HS-5 (cell line): ENCODE measurements around the gene FXYD4.

Experiments used
- DNase-seq: peaks from one replicate; pipeline ENCODE4 v3.0.0-alpha.2; 2012; ENCODE audit warnings: low read depth

Gene FXYD4

DNA sequence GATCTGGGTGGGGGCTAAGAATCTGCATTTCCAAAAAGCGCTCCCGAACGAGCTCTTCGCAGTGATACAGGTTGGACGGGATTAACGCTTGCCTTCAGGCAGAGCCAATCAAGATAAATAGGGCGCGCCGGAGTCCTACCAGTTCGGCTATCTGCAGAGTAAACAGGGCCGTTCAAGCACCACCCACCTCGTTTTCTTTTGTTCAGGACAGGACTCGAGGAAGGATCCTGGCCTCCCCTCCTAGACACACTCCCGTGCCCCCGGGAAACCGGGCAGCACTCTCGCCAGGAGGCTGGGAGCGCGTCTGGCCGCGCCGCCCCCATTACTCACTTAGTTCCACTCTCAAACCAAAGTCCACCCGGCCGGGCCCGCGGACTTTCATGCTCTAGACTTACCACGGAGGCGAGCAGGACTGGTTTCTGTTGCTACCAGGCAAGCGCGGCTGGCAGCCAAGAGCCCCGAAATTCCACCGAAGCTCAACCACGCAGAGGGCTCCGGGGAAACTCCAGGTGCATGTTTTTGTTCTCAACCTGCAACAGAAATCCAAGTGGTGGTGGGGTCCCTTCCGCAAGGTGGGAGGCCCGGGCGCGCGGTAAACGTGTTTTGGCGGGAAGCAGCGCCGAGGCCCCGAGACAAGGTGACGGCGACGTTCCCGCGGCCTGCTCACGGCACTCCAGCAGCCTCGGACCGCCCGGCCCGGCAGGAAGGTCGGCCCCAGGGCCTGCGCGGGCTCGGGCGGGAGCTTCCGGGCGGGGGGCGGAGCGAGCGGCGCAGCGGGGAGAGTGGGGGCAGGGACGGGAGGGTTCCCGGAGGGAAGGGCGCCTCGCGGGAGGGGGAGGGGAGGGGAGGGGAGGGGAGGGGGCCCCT is 24.9 kb downstream of the FXYD4 start:
- no peak for DNase-seq

DNA sequence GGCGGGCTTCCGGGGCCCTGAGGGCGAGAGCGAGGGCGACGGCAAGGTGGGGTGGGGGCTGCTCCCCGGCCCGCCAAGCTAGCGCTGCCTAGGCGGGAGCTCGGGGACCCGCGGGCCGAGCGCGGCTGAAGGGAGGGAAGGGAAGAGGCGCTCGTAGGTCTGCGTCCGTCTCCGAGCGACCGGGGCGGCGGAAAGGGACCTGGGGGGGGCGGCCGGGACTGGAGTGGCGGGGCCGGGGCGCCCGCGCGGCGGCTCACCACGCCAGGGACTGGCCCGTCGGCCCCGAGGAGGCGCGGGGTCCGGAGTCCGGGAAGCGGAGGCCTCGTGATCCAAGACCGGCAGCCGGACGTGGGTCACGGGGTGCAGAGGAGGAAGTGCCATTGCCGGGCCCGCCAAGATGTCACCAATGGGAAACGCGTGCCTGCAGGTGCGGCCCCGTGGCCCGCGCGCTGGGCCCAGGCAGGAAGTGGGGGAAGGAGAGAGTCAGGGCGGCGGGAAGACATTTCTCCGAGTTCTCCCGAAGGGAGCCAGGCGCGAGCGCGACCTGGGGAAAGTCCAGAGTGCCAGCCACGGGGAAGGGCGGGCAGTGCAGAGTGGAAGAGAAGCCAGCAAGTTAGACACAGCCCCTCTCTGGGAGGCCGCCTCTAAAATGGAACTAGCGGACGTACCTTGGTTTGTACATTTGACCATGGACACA is 25.6 kb downstream of the FXYD4 start:
- DNase-seq = peak; percentile 71

DNA sequence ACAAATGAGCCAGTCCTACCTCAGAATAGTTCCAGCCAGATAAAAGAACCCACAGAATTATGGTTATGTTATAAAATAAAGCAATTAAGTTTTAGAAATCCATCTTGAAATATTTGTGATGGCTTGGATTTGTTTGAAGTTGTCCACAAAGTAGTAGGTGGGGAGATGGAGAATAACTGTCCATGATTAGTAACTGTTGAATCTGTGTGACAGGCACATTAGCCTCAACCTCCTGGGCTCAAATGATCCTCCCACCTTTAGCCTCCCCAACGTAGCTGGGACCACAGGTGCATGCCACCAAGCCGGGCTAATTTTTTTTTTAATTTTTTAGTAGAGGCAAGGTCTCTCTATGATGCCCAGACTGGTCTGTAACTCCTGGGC is 27.5 kb downstream of the FXYD4 start:
- DNase-seq = no peak

GRCh38 chr10:43399320-43400310 is 28.2 kb downstream of the FXYD4 start:
- no peak for DNase-seq

- no peak for DNase-seq
These were observed 30.2 kb downstream of the FXYD4 start for GRCh38 chr10:43401627-43402026.

GRCh38 chr10:43402176-43402575 is 30.7 kb downstream of the FXYD4 start:
- DNase-seq = no peak

DNA sequence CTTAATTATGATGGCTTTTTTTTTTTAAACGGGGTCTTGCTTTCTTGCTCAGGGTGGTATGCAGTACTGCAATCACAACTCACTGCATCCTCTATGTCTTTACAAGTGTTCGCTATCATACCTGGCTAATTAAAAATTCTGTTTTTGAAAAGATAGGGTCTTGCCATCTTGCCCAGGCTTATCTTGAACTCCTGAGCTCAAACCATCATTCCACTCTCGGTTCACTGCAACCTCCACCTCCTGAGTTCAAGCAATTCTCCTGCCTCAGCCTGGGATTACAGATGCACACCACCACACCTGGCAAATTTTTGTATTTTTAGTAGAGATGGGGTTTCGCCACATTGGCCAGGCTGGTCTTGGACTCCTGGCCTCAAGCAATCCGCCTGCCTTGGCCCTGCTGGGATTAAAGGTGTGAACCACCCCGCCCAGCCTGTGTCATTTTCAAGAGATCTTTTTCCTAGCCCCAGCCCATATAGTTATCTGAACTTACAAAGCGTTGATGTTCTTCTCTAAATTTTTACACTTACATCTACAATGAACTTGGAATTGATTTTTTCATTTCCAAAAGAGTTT is 31.5 kb downstream of the FXYD4 start:
- no peak for DNase-seq

- DNase-seq = no peak
These were observed 32.7 kb downstream of the FXYD4 start for GRCh38 chr10:43403911-43404703.

DNA sequence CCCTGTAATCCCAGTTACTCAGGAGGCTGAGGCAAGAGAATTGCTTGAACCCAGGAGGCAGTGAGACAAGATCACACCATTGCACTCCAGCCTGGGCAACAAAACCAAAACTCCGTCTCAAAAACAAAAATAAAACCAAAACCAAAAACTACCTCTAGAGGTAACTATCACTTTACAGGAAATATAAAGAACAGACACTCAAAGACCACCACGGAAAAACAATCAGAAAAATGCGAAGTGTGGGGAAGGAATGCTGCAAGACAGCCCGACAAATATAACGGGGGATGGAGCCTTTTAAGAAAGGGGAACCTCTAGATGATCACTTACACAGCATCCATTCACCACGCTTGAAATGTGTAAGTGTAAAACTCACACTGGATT is 33.3 kb downstream of the FXYD4 start:
- no peak for DNase-seq

GRCh38 chr10:43407148-43407575 is 35.7 kb downstream of the FXYD4 start:
- DNase-seq = no peak

GRCh38 chr10:43407576-43408330 is 36.3 kb downstream of the FXYD4 start:
- peak; percentile 70 for DNase-seq

- DNase-seq = no peak
These were observed 36.9 kb downstream of the FXYD4 start for GRCh38 chr10:43408331-43408709.

DNA sequence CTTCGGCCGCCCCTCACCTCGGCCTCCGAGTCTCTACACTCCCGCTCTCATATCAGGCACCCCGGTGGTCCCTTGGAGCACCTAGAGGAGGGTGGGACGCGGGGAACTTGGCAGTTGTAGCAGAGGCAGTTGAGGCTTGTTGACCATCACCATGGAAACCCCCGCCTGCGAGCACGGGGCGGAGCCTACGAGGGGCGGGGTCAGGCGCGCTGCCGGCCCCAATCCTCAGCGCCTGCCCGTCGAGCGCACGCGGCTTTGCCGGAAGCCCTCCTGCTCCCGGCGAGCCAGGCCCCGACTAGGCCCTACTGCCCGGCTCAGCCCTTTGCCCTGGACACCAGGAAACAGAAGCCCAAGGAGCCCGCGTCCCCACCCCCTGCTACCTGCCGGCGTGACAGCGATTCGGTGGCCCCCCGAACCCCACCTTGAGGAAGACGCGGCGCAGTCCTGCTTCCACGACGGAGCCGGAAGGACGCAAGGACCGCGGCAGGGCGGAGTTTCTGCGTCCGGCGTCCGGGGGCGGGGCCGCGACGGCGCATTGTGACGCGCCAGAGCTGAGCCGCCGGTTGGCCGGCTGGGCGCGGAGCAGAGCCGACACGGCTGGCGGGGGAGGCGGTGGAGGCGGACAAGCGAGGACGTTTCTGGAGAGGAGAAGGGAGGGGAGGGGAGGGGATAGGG is 37.4 kb downstream of the FXYD4 start, which contains the start of gene HNRNPF:
Gene HNRNPF (minus strand): TSS at position 477 of the 675 bp plus-strand sequence. CDS start 21,302 bp downstream, outside the sequence.
- peak; percentile 79 for DNase-seq

DNA sequence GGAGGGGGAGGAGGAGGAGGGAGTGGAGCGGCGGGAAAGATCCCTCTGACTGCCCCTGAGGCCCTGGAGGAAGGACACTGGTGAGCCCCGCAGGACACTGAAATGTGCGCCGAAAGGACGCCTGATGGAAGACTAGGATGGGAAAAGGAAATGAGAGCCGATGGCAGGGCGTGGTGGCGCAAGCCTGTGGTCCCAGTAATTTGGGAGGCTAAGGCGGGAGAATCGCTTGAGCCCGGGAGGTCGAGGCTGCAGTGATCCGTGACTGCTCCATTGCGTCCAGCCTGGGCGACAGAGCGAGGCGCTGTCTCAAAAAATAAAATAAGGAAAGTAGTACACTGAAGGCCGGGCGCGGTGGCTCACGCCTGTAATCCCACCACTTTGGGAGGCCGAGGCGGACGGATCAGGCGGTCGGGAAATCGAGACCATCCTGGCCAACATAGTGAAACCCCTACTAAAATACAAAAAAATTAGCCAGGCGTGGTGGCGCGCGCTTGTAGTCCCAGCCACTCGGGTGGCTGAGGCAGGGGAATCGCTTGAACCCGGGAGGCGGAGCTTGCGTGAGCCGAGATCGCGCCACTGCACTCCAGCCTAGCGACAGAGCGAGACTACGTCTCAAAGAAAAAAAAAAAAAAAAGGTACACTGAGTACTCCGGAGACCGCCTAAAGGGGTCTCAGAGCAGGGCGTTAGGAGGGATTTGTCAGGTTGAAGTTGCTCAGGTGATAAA is 38.1 kb downstream of the FXYD4 start:
- no peak for DNase-seq

- no peak for DNase-seq
These were observed 38.9 kb downstream of the FXYD4 start for GRCh38 chr10:43410345-43410744.

DNA sequence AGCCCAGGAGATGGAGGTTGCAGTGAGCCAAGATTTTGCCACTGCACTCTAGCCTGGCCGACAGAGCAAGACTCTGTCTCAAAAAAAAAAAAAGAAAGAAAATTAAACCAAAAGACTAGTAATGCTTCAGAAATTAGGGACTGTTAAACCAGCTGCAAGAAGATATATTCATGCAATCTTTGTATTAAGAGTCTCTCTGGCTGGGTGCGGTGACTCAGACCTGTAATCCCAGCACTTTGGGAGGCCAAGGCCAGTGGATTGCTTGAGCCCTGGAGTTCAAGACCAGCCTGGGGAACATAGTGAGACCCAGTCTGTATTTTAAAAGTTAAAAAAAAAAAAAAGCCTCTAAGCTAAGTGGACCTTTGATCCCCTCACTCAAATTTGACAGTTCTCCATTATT is 40.1 kb downstream of the FXYD4 start:
- DNase-seq = no peak

- no peak for DNase-seq
These were observed 44.1 kb downstream of the FXYD4 start for GRCh38 chr10:43415544-43415943.

DNA sequence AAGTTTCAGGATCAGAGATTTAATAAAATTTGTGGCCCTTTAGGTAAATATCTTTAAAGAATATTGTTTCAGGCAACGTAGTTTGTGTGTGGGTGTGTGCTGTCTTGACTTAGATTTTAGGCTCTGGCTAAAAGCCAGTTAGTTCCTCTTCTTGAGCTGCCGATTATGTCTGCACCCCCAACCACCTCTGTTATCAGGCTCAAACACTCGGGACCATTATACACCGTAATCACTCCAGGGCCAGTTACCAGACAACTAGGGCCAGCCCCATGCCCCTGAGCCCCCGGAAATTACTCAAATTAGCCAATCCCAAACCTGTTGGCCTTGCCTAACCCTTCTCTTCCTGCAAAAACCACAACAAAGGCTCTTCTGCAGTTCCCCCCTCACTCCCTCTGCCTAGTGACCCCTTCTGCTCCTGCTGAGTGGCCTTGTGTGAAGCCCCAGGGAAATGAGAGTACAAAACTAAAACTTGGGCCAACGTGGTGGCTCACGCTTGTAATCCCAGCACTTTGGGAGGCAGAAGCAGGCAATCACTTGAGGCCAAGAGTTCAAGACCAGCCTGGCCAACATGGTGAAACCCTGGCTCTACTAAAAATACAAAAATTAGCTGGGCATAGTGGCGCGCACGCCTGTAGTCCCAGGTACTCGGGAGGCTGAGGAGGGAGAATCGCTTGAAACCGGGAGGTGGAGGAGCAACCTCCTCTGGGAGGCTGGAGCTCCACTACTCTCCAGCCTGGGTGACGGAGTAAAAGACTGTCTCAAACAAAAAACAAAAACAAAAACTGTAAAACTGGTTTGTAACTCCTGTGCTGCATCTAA is 46.7 kb downstream of the FXYD4 start:
- no peak for DNase-seq
